HCT116 (cell line): Measurements from ENCODE around the gene SULT1C3. TPM values are rescaled to one million over a fixed set of nuclear protein-coding genes. Genes with fewer than 3 reads are reported as not detected.
"Not testable (repeated sequence)": the region's sequence is repeated elsewhere in the genome, so short reads cannot be mapped to it uniquely, and the experiment has no call there.

Experiments
- ATAC-seq: fragments of 200-7000 bp; cut with Tn5 transposase; 2 replicates; pipeline ENCODE4 v1.9.1; 2020; ENCODE audit warnings: mild to moderate bottlenecking, moderate library complexity
- BruUV-seq: library from RNA; stranded (reverse); fragments of 400-500 nt; replicated peaks from 2 replicates; lab custom pipeline; 2021; lab: Mats Ljungman, UMichigan
- CTCF ChIA-PET: fragments of 300-600 bp; sonication (Branson Sonifier 250); formaldehyde crosslinking; loops from one replicate; lab custom pipeline; 2021; ENCODE audit warnings: antibody characterized with exemption; lab: Charles Lee
- POLR2A ChIA-PET: fragments of 300-600, 350-600 bp; sonication (Branson Sonifier 250); formaldehyde crosslinking; loops from one replicate; lab custom pipeline; 2021; ENCODE audit warnings: antibody characterized with exemption; lab: Charles Lee
- RAD21 ChIA-PET, 2 experiments: fragments of 300-600 bp; sonication (Branson Sonifier 250); formaldehyde crosslinking; loops; one replicate each; lab custom pipeline; 2023; ENCODE audit warnings: low total read pairs in 2 of 2; ENCODE audit not compliant: uncharacterized antibody in 2 of 2, unreplicated experiment in 2 of 2, low non-redundant PET in 1 of 2; lab: Charles Lee
- DNase-seq: peaks from one replicate; pipeline ENCODE4 v3.0.0-alpha.2; 2010; ENCODE audit warnings: low read depth, low spot score
- H2AFZ ChIP-seq: fragments of 200-600 bp; shearing (Covaris generic), sonication (generic); 2 replicates; pipeline ENCODE4 v1.6.1; 2017; ENCODE audit warnings: low read depth, mixed run types, mixed read lengths, antibody characterized with exemption, low read length; ENCODE audit not compliant: poor library complexity, severe bottlenecking
- H3K27ac ChIP-seq: 2 replicates; pipeline ENCODE4 v1.5.1; 2012; ENCODE audit warnings: low read depth, low read length
- H3K27me3 ChIP-seq: fragments of 200-600 bp; sonication (generic); 2 replicates; pipeline ENCODE4 v1.6.1; 2016; ENCODE audit warnings: mixed run types, low read length, mixed read lengths; ENCODE audit not compliant: insufficient read depth
- H3K36me3 ChIP-seq, 2 experiments: fragments of 200-500 bp in 1 of 2; fragments of 200-600 bp in 1 of 2; sonication (Bioruptor generic) in 1 of 2; sonication (generic) in 1 of 2; 2 replicates each; pipeline versions ENCODE4 v1.5.1 to v1.6.1; 2014 to 2016; ENCODE audit warnings: low read length in 2 of 2, inconsistent platforms in 1 of 2, mixed read lengths in 1 of 2, mixed run types in 1 of 2; ENCODE audit not compliant: insufficient read depth in 2 of 2, control insufficient read depth in 1 of 2
- H3K4me1 ChIP-seq, 2 experiments: fragments of 200-600 bp in 1 of 2; sonication (generic) in 1 of 2; 2 replicates each; pipeline versions ENCODE4 v1.5.1 to v1.6.1; 2012 to 2017; ENCODE audit warnings: low read length in 2 of 2, inconsistent platforms in 1 of 2, mild to moderate bottlenecking in 1 of 2, mixed read lengths in 1 of 2, mixed run types in 1 of 2, moderate library complexity in 1 of 2; ENCODE audit not compliant: insufficient read depth in 2 of 2, control insufficient read depth in 1 of 2
- H3K4me2 ChIP-seq: fragments of 200-600 bp; sonication (generic); 2 replicates; pipeline ENCODE4 v1.6.1; 2017; ENCODE audit warnings: mixed run types, low read length, mixed read lengths
- H3K4me3 ChIP-seq, 2 experiments: fragments of 200-600 bp in 1 of 2; sonication (generic) in 1 of 2; replicated peaks in 1 of 2; 2 replicates each; pipeline ENCODE4 v1.5.1; 2011 to 2016; ENCODE audit warnings: low read length in 2 of 2, control low read depth in 1 of 2, low read depth in 1 of 2, mild to moderate bottlenecking in 1 of 2, mixed read lengths in 1 of 2, mixed run types in 1 of 2
- H3K79me2 ChIP-seq: fragments of 200-600 bp; sonication (generic); 2 replicates; pipeline ENCODE4 v1.6.1; 2017; ENCODE audit warnings: mild to moderate bottlenecking, mixed run types, low read length, moderate library complexity, mixed read lengths; ENCODE audit not compliant: insufficient read depth
- H3K9ac ChIP-seq: fragments of 200-600 bp; sonication (generic); 2 replicates; pipeline ENCODE4 v1.6.1; 2016; ENCODE audit warnings: low read length, mixed read lengths
- H3K9me2 ChIP-seq: fragments of 200-600 bp; sonication (generic), shearing (Covaris generic); 2 replicates; pipeline ENCODE4 v1.6.1; 2017; ENCODE audit warnings: mixed run types, mild to moderate bottlenecking, moderate library complexity; ENCODE audit not compliant: insufficient read depth
- H3K9me3 ChIP-seq, 2 experiments: fragments of 200-500 bp in 1 of 2; fragments of 200-600 bp in 1 of 2; sonication (Bioruptor generic) in 1 of 2; sonication (generic) in 1 of 2; 2 replicates each; pipeline ENCODE4 v1.6.1; 2014 to 2017; ENCODE audit warnings: low read length in 2 of 2, mixed read lengths in 2 of 2, inconsistent platforms in 1 of 2, low read depth in 1 of 2, mild to moderate bottlenecking in 1 of 2, mixed run types in 1 of 2, moderate library complexity in 1 of 2; ENCODE audit not compliant: control insufficient read depth in 1 of 2, insufficient read depth in 1 of 2
- H4K20me1 ChIP-seq: fragments of 200-600 bp; sonication (generic), shearing (Covaris generic); 2 replicates; pipeline ENCODE4 v1.6.1; 2017; ENCODE audit warnings: mixed run types, mild to moderate bottlenecking, moderate library complexity; ENCODE audit not compliant: insufficient read depth
- CBX3 ChIP-seq: IDR thresholded peaks from 2 replicates; pipeline ENCODE4 v1.6.1; 2012; ENCODE audit warnings: low read depth
- CEBPB ChIP-seq: IDR thresholded peaks from 2 replicates; pipeline ENCODE4 v1.6.1; 2012; ENCODE audit warnings: low read depth
- EGR1 ChIP-seq: IDR thresholded peaks from 2 replicates; pipeline ENCODE4 v1.6.1; 2012; ENCODE audit warnings: low read depth
- FOSL1 ChIP-seq: IDR thresholded peaks from 2 replicates; pipeline ENCODE4 v1.6.1; 2012; ENCODE audit warnings: low read depth
- JUND ChIP-seq: IDR thresholded peaks from 2 replicates; pipeline ENCODE4 v1.6.1; 2012
- RAD21 ChIP-seq: IDR thresholded peaks from 2 replicates; pipeline ENCODE4 v1.6.1; 2012; ENCODE audit warnings: low read depth, mild to moderate bottlenecking
- SIN3A ChIP-seq: IDR thresholded peaks from 2 replicates; pipeline ENCODE4 v1.6.1; 2012; ENCODE audit warnings: low read depth
- SP1 ChIP-seq: IDR thresholded peaks from 2 replicates; pipeline ENCODE4 v1.6.1; 2012; ENCODE audit warnings: low read depth
- TCF7L2 ChIP-seq: IDR thresholded peaks from 2 replicates; pipeline ENCODE4 v1.7.0; 2011; ENCODE audit warnings: borderline replicate concordance, inconsistent platforms; ENCODE audit not compliant: insufficient read depth, insufficient read length; ENCODE audit errors: extremely low read depth
- YY1 ChIP-seq: IDR thresholded peaks from 2 replicates; pipeline ENCODE4 v1.6.1; 2011; ENCODE audit warnings: low read length, low read depth, moderate library complexity, mild to moderate bottlenecking; ENCODE audit not compliant: insufficient replicate concordance; ENCODE audit errors: extremely low read depth
- intact Hi-C: fragments of 100-400 bp; cut with micrococcal nuclease; formaldehyde crosslinking; loops from 2 replicates; pipeline ENCODE4 v1.10.0; 2022
- total RNA-seq: library from RNA; stranded (reverse); gene quantifications from one replicate; pipeline ENCODE4 v1.2.1, GENCODE V29; 2021; ENCODE audit not compliant: unreplicated experiment
- TF ChIP-seq, protein P1 (sequence below): IDR thresholded peaks from 2 replicates; pipeline ENCODE4 v1.6.1; 2012; ENCODE audit warnings: low read depth
- TF ChIP-seq, protein P2 (sequence below): IDR thresholded peaks from 2 replicates; pipeline ENCODE4 v1.6.1; 2012
- TF ChIP-seq, protein P3 (sequence below): IDR thresholded peaks from 2 replicates; pipeline ENCODE4 v1.6.1; 2011; ENCODE audit warnings: mild to moderate bottlenecking, low read length, moderate library complexity; ENCODE audit not compliant: insufficient replicate concordance; ENCODE audit errors: extremely low read depth

Gene SULT1C3
- total RNA-seq, 1 experiment from 2014 or later: not detected

DNA sequence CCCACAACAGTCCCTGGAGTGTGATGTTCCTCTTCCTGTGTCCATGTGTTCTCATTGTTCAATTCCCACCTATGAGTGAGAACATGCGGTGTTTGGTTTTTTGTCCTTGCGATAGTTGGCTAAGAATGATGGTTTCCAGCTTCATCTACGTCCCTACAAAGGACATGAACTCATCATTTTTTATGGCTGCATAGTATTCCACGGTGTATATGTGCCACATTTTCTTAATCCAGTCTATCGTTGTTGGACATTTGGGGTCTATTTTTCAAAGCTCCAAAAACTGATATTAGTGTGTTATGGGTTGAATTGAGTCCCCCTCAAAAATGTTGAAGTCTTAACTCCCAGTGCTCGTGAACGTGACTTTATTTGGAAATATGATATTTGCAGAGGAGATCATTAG, 44.8 kb downstream of the SULT1C3 start:
- H3K9me3 ChIP-seq, H3K9me2 ChIP-seq, H3K79me2 ChIP-seq, H2AFZ ChIP-seq, BruUV-seq, H3K27ac ChIP-seq, ATAC-seq, H4K20me1 ChIP-seq, CTCF ChIA-PET, H3K36me3 ChIP-seq, POLR2A ChIA-PET, H3K9ac ChIP-seq, intact Hi-C loops, H3K4me2 ChIP-seq, H3K27me3 ChIP-seq, H3K4me3 ChIP-seq, DNase-seq: not testable (repeated sequence)
- RAD21 ChIA-PET: interaction anchor here in 1 of 2 experiments (0.7 kb wide), 1 partner anchor 50 kb away, joined by 3 read pairs; no protein-coding TSS in a partner anchor
- peaks cover 3 to 16% of the 10 kb centered on the region in 2 experiments; a peak in 3 of 4 replicates for H3K4me1 ChIP-seq

DNA sequence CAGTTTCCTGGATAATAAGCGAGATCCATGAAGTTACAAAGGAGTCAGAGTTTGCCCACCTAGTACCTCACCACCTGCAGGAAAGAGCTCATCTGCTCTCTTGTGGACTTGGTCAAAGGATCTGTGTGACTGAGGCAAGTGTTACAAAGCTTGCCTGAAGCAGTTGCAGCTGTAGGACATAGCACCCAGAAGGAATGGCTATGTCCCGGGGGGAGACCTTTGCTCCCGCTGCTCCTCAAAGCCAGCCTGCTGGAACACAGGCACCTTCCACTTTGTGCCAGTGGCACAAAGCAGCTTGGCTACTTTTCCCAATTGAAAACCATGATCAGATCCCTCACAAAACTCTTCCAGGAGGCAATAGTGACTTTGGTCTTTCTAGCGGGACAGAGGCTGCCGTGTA, 45.8 kb downstream of the SULT1C3 start:
- H2AFZ ChIP-seq: no peak overlapping the region
- CTCF ChIA-PET: no interaction called here
- POLR2A ChIA-PET: no interaction called here
- H3K36me3 ChIP-seq: no peaks in the 10 kb centered on the region
- H3K4me2 ChIP-seq: no peak overlapping the region
- H3K27ac ChIP-seq: no peak overlapping the region
- H4K20me1 ChIP-seq: no peaks in the 10 kb centered on the region
- no peaks in the 10 kb centered on the region for H3K9me3 ChIP-seq
- peaks cover 3 to 17% of the 10 kb centered on the region in 2 experiments; a peak in 3 of 4 replicates for H3K4me1 ChIP-seq
- H3K9ac ChIP-seq: no peak overlapping the region
- DNase-seq (no peak), ATAC-seq (no peak)
- no peak overlapping the region for H3K4me3 ChIP-seq
- no peaks in the 10 kb centered on the region for H3K79me2 ChIP-seq
- intact Hi-C loops: no loop called here
- no TSS peak for BruUV-seq
- no peaks in the 10 kb centered on the region for H3K27me3 ChIP-seq
- TF ChIP-seq, protein P1, sequence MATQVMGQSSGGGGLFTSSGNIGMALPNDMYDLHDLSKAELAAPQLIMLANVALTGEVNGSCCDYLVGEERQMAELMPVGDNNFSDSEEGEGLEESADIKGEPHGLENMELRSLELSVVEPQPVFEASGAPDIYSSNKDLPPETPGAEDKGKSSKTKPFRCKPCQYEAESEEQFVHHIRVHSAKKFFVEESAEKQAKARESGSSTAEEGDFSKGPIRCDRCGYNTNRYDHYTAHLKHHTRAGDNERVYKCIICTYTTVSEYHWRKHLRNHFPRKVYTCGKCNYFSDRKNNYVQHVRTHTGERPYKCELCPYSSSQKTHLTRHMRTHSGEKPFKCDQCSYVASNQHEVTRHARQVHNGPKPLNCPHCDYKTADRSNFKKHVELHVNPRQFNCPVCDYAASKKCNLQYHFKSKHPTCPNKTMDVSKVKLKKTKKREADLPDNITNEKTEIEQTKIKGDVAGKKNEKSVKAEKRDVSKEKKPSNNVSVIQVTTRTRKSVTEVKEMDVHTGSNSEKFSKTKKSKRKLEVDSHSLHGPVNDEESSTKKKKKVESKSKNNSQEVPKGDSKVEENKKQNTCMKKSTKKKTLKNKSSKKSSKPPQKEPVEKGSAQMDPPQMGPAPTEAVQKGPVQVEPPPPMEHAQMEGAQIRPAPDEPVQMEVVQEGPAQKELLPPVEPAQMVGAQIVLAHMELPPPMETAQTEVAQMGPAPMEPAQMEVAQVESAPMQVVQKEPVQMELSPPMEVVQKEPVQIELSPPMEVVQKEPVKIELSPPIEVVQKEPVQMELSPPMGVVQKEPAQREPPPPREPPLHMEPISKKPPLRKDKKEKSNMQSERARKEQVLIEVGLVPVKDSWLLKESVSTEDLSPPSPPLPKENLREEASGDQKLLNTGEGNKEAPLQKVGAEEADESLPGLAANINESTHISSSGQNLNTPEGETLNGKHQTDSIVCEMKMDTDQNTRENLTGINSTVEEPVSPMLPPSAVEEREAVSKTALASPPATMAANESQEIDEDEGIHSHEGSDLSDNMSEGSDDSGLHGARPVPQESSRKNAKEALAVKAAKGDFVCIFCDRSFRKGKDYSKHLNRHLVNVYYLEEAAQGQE: no peak
- TF ChIP-seq CBX3 (no peak), EGR1 (no peak), FOSL1 (no peak), SP1 (no peak), CEBPB (no peak), YY1 (no peak), RAD21 (no peak), TCF7L2 (no peak), SIN3A (no peak), JUND (no peak)
- TF ChIP-seq, protein P2, sequence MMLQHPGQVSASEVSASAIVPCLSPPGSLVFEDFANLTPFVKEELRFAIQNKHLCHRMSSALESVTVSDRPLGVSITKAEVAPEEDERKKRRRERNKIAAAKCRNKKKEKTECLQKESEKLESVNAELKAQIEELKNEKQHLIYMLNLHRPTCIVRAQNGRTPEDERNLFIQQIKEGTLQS: no peak
- TF ChIP-seq, protein P3, sequence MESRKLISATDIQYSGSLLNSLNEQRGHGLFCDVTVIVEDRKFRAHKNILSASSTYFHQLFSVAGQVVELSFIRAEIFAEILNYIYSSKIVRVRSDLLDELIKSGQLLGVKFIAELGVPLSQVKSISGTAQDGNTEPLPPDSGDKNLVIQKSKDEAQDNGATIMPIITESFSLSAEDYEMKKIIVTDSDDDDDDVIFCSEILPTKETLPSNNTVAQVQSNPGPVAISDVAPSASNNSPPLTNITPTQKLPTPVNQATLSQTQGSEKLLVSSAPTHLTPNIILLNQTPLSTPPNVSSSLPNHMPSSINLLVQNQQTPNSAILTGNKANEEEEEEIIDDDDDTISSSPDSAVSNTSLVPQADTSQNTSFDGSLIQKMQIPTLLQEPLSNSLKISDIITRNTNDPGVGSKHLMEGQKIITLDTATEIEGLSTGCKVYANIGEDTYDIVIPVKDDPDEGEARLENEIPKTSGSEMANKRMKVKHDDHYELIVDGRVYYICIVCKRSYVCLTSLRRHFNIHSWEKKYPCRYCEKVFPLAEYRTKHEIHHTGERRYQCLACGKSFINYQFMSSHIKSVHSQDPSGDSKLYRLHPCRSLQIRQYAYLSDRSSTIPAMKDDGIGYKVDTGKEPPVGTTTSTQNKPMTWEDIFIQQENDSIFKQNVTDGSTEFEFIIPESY: no peak
- RAD21 ChIA-PET: no interaction called here
- H3K9me2 ChIP-seq: no peaks in the 10 kb centered on the region
